ENCODE measurements around the gene FGF14. TPM values are rescaled to one million over a fixed set of nuclear protein-coding genes. Genes with fewer than 3 reads are reported as not detected.

Gene FGF14
- total RNA-seq, 5 donors from 2014 or later (not counting 1 experiment from before 2014, with no cell fraction given): 0.03 TPM; not detected in 3

DNA sequence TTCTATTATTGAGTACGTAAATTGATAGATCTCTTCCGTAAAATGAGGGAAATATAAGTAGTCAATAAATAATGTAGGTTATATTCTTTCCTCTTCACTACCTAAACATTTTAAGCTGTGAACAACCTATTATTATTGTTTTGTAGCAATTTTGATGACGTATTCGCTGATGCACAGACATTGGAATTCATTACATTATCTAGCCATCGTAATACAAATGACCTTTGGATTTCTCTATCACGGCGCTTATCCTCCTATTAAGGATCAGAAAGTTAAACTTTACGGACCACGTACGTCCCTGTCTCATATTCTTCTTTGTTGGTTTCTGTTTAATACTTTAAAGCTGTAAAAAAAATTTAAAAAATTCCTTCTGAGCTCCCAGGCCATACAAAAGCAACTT is 684.5 kb downstream of the FGF14 start:
- peaks cover 4 to 14% of the 10 kb centered on the region in 2 donors for H3K27me3 Mint-ChIP-seq
- CTCF ChIA-PET: no interaction called here
- ATAC-seq (replicated peaks in 1 of 4): no peak

DNA sequence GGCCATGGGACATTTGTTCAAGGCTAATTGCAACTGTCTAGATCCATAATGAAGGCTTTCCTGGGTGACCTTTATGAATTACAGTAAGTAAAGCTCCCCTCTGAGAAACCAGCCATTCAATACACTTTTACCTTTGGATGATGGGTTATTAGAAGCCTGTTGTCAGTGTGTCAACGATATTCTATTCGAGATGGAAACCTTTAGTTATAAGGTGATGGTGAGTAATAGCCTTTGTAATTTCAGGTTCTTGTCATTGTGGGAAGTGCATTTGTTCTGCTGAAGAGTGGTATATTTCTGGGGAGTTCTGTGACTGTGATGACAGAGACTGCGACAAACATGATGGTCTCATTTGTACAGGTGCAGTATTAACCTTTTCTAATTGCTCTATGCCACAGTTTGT is 687.7 kb downstream of the FGF14 start:
- POLR2A ChIA-PET: no interaction called here
- CTCF ChIA-PET: interaction anchor here in 1 of 2 donors (0.7 kb wide), 1 partner anchor 8 kb away, joined by 3 read pairs; no protein-coding TSS in a partner anchor
- Mint-ChIP-seq H3K27me3 (peaks cover 4 to 25% of the 10 kb centered on the region in 2 donors), H3K9me3 (no peaks in the 10 kb centered on the region), H3K4me1 (no peaks in the 10 kb centered on the region), H3K27ac (no peak overlapping the region), H3K36me3 (no peaks in the 10 kb centered on the region), H3K4me3 (no peak overlapping the region)
- no peak for ATAC-seq (replicated peaks in 1 of 4)
- H3K4me3 ChIP-seq (ENCODE audit: control insufficient read depth in 1 of 2, extremely low read depth in 1 of 2, low read length in 1 of 2): no peak overlapping the region
- DNase-seq: no peak
- H3K27ac ChIP-seq (ENCODE audit: low read length): no peak overlapping the region
- H3K4me1 ChIP-seq (ENCODE audit: control insufficient read depth in 1 of 2, extremely low read depth in 1 of 2, insufficient read depth in 2 of 2, low read length in 2 of 2): no peaks in the 10 kb centered on the region
- no peaks in the 10 kb centered on the region for H3K27me3 ChIP-seq (replicated peaks in 1 of 2; ENCODE audit: control insufficient read depth in 2 of 2, extremely low read depth in 1 of 2, insufficient read depth in 2 of 2, low read length in 1 of 2)
- H3K36me3 ChIP-seq (ENCODE audit: control insufficient read depth in 2 of 2, extremely low read depth in 1 of 2, insufficient read depth in 1 of 2, low read length in 1 of 2): no peaks in the 10 kb centered on the region
- WGBS (ENCODE audit: insufficient coverage): 89% methylated on average over 1 of the region's 3 CpGs
- H3K9me3 ChIP-seq: no peaks in the 10 kb centered on the region

More for the DNA sequence above, 684.5 kb downstream of the FGF14 start:
- DNase-seq: no peak
- no peaks in the 10 kb centered on the region for H3K9me3 ChIP-seq
- no peak overlapping the region for H3K27ac ChIP-seq (ENCODE audit: low read length)
- Mint-ChIP-seq H3K4me3 (no peak overlapping the region), H3K36me3 (no peaks in the 10 kb centered on the region), H3K4me1 (no peaks in the 10 kb centered on the region), H3K9me3 (no peaks in the 10 kb centered on the region), H3K27ac (no peak overlapping the region)
- no peaks in the 10 kb centered on the region for H3K36me3 ChIP-seq (ENCODE audit: control insufficient read depth in 2 of 2, extremely low read depth in 1 of 2, insufficient read depth in 1 of 2, low read length in 1 of 2)
- POLR2A ChIA-PET: interaction anchor here in 1 of 2 donors (0.7 kb wide), 1 partner anchor 124 kb away, joined by 3 read pairs; no protein-coding TSS in a partner anchor
- no peaks in the 10 kb centered on the region for H3K4me1 ChIP-seq (ENCODE audit: control insufficient read depth in 1 of 2, extremely low read depth in 1 of 2, insufficient read depth in 2 of 2, low read length in 2 of 2)
- no peak overlapping the region for H3K4me3 ChIP-seq (ENCODE audit: control insufficient read depth in 1 of 2, extremely low read depth in 1 of 2, low read length in 1 of 2)
- H3K27me3 ChIP-seq (replicated peaks in 1 of 2; ENCODE audit: control insufficient read depth in 2 of 2, extremely low read depth in 1 of 2, insufficient read depth in 2 of 2, low read length in 1 of 2): no peaks in the 10 kb centered on the region
- no CpG with 5 or more reads among the region's 10 CpGs for WGBS (ENCODE audit: insufficient coverage)

DNA sequence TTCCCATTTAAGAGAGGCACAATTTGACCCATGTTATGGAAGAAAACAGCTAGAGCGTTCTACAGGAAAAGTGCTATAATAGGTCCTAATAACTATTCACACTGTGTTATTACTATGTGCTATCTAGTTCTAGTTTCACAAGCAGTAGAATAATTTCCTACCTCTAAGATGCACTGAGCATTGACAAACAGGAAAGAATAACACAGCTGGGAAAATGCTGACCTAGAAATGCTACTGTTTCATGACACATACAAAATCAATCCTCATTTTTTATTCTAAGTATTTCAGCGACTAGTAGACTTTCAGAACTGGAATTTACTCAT is 689.9 kb downstream of the FGF14 start:
- Mint-ChIP-seq H3K4me3 (no peak overlapping the region), H3K27ac (no peak overlapping the region), H3K4me1 (peaks cover under 1 to 3% (median 2%) of the 10 kb centered on the region in 3 donors), H3K27me3 (peaks cover 8 to 26% of the 10 kb centered on the region in 2 donors), H3K9me3 (no peaks in the 10 kb centered on the region), H3K36me3 (no peaks in the 10 kb centered on the region)
- Histone ChIP-seq H3K36me3 (ENCODE audit: control insufficient read depth in 2 of 2, extremely low read depth in 1 of 2, insufficient read depth in 1 of 2, low read length in 1 of 2) (no peaks in the 10 kb centered on the region), H3K27ac (ENCODE audit: low read length) (no peak overlapping the region), H3K4me3 (ENCODE audit: control insufficient read depth in 1 of 2, extremely low read depth in 1 of 2, low read length in 1 of 2) (no peak overlapping the region), H3K9me3 (no peaks in the 10 kb centered on the region), H3K27me3 (replicated peaks in 1 of 2; ENCODE audit: control insufficient read depth in 2 of 2, extremely low read depth in 1 of 2, insufficient read depth in 2 of 2, low read length in 1 of 2) (no peaks in the 10 kb centered on the region), H3K4me1 (ENCODE audit: control insufficient read depth in 1 of 2, extremely low read depth in 1 of 2, insufficient read depth in 2 of 2, low read length in 2 of 2) (no peaks in the 10 kb centered on the region)
- no peak for DNase-seq
- no CpG with 5 or more reads among the region's 2 CpGs for WGBS (ENCODE audit: insufficient coverage)
- POLR2A ChIA-PET: no interaction called here
- CTCF ChIA-PET: interaction anchor here in 1 of 2 donors (0.6 kb wide), 1 partner anchor 1139 kb away, joined by 3 read pairs; no protein-coding TSS in a partner anchor
- no peak for ATAC-seq (replicated peaks in 1 of 4)

DNA sequence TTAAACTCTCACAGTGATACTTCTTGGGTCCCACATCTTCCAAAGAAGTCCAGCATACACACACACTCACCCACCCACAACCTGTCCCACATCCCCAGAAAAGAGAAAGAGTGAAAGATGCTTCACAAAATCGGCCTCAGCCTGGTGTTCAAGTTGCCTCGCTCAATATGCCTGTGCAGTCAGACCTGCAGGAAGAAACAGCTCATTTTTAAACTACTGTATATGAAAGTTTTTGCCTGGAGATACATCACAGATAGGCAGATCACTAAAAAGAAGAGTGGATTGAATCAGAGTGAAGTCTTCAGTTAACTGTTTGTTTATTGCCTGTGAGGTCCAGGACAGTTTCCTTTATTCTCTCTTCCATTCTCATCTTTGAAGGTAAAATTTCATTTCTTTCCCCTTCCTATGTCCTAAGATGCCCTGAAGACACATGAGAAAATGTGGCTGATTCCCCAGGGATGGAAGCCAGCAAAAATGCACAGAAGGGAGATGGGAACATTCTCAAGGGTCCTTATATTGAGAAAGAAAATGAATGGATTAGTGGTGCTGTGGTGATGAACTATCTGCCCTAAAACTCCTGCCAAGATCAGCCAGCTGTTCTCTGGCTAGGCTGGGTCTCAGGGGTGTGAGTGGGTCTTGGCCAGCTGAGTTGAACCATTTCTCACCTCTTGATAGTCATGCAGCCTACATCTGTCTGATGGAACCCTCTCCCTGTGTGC is 690.4 kb downstream of the FGF14 start:
- H3K27me3 Mint-ChIP-seq: peaks cover 8 to 26% of the 10 kb centered on the region in 2 donors
- ChIA-PET POLR2A (interaction anchor here in 1 of 2 donors (0.6 kb wide), 1 partner anchor 62 kb away, joined by 3 read pairs; no protein-coding TSS in a partner anchor), CTCF (interaction anchor here in 1 of 2 donors (0.6 kb wide), 1 partner anchor 1139 kb away, joined by 3 read pairs; no protein-coding TSS in a partner anchor)
- H3K4me1 ChIP-seq (ENCODE audit: control insufficient read depth in 1 of 2, extremely low read depth in 1 of 2, insufficient read depth in 2 of 2, low read length in 2 of 2): no peaks in the 10 kb centered on the region
- DNase-seq (no peak), ATAC-seq (replicated peaks in 1 of 4) (no peak)
- H3K36me3 Mint-ChIP-seq: no peaks in the 10 kb centered on the region
- no peaks in the 10 kb centered on the region for H3K36me3 ChIP-seq (ENCODE audit: control insufficient read depth in 2 of 2, extremely low read depth in 1 of 2, insufficient read depth in 1 of 2, low read length in 1 of 2)
- WGBS (ENCODE audit: insufficient coverage): no CpG with 5 or more reads among the region's 2 CpGs
- no peaks in the 10 kb centered on the region for H3K9me3 ChIP-seq
- no peak overlapping the region for H3K27ac ChIP-seq (ENCODE audit: low read length)
- no peaks in the 10 kb centered on the region for H3K27me3 ChIP-seq (replicated peaks in 1 of 2; ENCODE audit: control insufficient read depth in 2 of 2, extremely low read depth in 1 of 2, insufficient read depth in 2 of 2, low read length in 1 of 2)
- no peak overlapping the region for H3K27ac Mint-ChIP-seq
- no peak overlapping the region for H3K4me3 Mint-ChIP-seq
- peaks cover 5 to 8% (median 7%) of the 10 kb centered on the region in 3 donors for H3K4me1 Mint-ChIP-seq
- H3K9me3 Mint-ChIP-seq: no peaks in the 10 kb centered on the region
- H3K4me3 ChIP-seq (ENCODE audit: control insufficient read depth in 1 of 2, extremely low read depth in 1 of 2, low read length in 1 of 2): no peak overlapping the region

DNA sequence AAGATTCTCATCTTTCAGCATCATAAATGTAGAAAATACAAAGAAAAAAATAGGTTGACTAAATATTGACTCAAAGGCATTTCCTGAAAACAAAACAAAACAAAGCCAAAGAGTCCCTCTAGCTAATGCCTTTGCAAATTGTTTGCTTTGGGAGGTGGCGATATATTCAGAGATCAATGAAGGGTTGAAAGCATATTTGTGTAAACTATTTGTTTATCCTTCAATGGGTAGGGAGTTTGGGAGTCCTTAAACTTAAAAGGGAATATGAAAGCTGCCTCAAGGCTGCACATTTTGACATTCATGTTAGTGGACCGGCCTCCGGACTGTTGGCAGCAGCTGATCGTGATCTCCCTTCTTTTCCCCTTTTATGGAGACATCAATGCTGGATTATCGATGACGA is 691.9 kb downstream of the FGF14 start:
- Mint-ChIP-seq H3K4me1 (peaks cover 9 to 10% (median 10%) of the 10 kb centered on the region in 3 donors), H3K27me3 (peaks cover 4 to 16% of the 10 kb centered on the region in 2 donors), H3K36me3 (no peaks in the 10 kb centered on the region), H3K9me3 (no peaks in the 10 kb centered on the region), H3K4me3 (no peak overlapping the region), H3K27ac (no peak overlapping the region)
- Histone ChIP-seq H3K27me3 (replicated peaks in 1 of 2; ENCODE audit: control insufficient read depth in 2 of 2, extremely low read depth in 1 of 2, insufficient read depth in 2 of 2, low read length in 1 of 2) (no peaks in the 10 kb centered on the region), H3K27ac (ENCODE audit: low read length) (no peak overlapping the region), H3K36me3 (ENCODE audit: control insufficient read depth in 2 of 2, extremely low read depth in 1 of 2, insufficient read depth in 1 of 2, low read length in 1 of 2) (no peaks in the 10 kb centered on the region), H3K4me3 (ENCODE audit: control insufficient read depth in 1 of 2, extremely low read depth in 1 of 2, low read length in 1 of 2) (no peak overlapping the region), H3K4me1 (ENCODE audit: control insufficient read depth in 1 of 2, extremely low read depth in 1 of 2, insufficient read depth in 2 of 2, low read length in 2 of 2) (no peaks in the 10 kb centered on the region), H3K9me3 (no peaks in the 10 kb centered on the region)
- CTCF ChIA-PET: no interaction called here
- POLR2A ChIA-PET: no interaction called here
- no peak for ATAC-seq (replicated peaks in 1 of 4)
- 100% methylated on average over 3 of the region's 6 CpGs for WGBS (ENCODE audit: insufficient coverage)
- DNase-seq: no peak

DNA sequence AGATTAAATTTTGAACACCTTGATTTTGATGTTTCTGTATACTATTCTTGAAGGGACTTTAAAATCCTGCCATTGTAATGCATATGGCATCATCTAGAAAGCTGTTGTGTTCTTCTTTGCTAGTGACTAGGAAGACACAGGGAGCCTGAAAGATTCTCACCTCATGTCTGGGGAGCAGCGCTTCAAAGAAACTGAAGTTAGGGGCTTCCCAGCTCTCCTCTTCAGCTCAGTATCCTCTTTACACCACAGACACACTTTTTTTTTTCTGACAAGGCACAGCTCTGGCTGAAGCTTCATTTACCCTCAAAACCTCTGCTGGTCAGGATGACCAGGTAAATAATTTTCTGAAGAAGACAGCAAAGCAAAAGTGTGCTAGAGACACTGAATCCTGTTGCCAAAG is 693.7 kb downstream of the FGF14 start:
- Histone ChIP-seq H3K27me3 (replicated peaks in 1 of 2; ENCODE audit: control insufficient read depth in 2 of 2, extremely low read depth in 1 of 2, insufficient read depth in 2 of 2, low read length in 1 of 2) (peaks cover 0 to 3% of the 10 kb centered on the region in 2 experiments), H3K4me3 (ENCODE audit: control insufficient read depth in 1 of 2, extremely low read depth in 1 of 2, low read length in 1 of 2) (no peak overlapping the region), H3K27ac (ENCODE audit: low read length) (no peak overlapping the region), H3K9me3 (no peaks in the 10 kb centered on the region), H3K36me3 (ENCODE audit: control insufficient read depth in 2 of 2, extremely low read depth in 1 of 2, insufficient read depth in 1 of 2, low read length in 1 of 2) (no peaks in the 10 kb centered on the region), H3K4me1 (ENCODE audit: control insufficient read depth in 1 of 2, extremely low read depth in 1 of 2, insufficient read depth in 2 of 2, low read length in 2 of 2) (no peaks in the 10 kb centered on the region)
- Mint-ChIP-seq H3K4me1 (peaks cover 9 to 10% (median 10%) of the 10 kb centered on the region in 3 donors), H3K27me3 (peaks cover 4 to 16% of the 10 kb centered on the region in 2 donors), H3K4me3 (no peak overlapping the region), H3K36me3 (no peaks in the 10 kb centered on the region), H3K27ac (no peak overlapping the region), H3K9me3 (no peaks in the 10 kb centered on the region)
- 83% methylated on average over 1 of the region's 1 CpG for WGBS (ENCODE audit: insufficient coverage)
- ATAC-seq (replicated peaks in 1 of 4) (no peak), DNase-seq (no peak)
- ChIA-PET POLR2A (no interaction called here), CTCF (no interaction called here)
